ENCODE data around the gene HRH2.
"Not testable (repeated sequence)": the region's sequence is repeated elsewhere in the genome, so short reads cannot be mapped to it uniquely, and the experiment has no call there.

HRH2 gene

DNA sequence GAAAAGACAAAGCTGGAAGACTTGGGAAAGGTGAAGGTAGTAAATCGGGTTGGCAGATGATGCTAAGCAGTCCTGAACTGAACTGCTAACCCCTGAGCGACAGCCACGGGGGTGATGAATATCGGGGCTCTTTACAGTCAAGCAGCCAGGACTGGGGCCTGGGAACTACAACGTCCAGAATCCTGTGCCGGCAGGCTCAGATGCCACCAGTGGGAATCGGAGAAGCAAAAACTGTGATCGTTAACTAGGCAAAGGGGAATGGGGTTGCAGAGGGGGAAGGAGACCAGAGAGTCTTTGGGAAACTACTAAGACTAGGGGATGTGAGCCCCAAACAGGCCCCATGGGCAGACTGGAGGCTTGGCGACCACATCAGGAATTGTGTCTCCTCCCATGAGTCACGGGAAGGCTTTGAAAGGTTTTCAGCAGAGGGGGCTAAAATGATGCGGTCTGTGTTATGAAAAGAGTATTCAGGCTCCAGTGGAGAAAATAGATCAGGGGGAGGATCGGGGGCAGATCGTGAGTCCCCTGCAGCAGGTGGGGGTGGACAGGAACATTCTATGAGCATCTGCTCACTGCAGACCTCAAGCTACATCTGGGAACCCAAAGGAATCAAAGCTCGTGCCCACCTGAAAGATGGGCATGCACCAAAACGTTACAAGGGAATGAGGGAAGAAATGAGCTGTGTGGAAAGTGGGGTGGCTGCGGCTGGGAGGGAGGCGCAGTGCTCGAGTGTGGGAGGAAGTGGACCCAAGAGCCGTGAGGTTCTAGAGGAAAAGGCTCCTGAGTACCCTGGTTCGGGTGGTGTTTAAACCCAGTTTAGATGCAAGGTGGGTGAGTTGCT lies 53.8 kb downstream of the HRH2 start:
- Histone ChIP-seq H3K27ac (ENCODE audit: low read depth in 2 of 2, low read length in 2 of 2) (no peak overlapping the region), H3K4me3 (ENCODE audit: low read length in 2 of 2) (no peak overlapping the region), H3K36me3 (ENCODE audit: control insufficient read depth in 2 of 2, insufficient read depth in 2 of 2, low read length in 2 of 2) (no peaks in the 10 kb centered on the region)

DNA sequence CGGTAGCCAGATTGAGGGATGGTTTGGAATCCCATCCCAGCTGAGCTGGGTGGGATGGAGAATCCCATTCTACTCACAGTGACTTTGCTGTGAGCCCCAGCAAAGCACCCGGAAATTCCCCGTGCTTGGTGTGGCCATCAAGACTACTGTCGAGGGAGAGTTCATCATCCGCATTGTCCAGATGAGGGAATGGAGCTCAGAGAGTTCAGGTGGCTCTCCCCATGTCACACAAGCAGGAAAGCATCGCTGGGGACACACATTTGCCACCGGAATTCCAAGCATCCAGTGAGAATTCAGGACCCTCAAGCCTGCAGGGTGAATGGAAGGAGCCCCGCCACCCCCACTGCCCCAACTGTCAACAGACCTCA lies 54.4 kb downstream of the HRH2 start:
- no peaks in the 10 kb centered on the region for H3K36me3 ChIP-seq (ENCODE audit: control insufficient read depth in 2 of 2, insufficient read depth in 2 of 2, low read length in 2 of 2)
- no peak overlapping the region for H3K27ac ChIP-seq (ENCODE audit: low read depth in 2 of 2, low read length in 2 of 2)
- no peaks in the 10 kb centered on the region for H3K27me3 ChIP-seq (ENCODE audit: control insufficient read depth in 2 of 2, insufficient read depth in 2 of 2, low read length in 2 of 2)
- H3K4me3 ChIP-seq (ENCODE audit: low read length in 2 of 2), result no peak overlapping the region
- H3K9me3 ChIP-seq (ENCODE audit: control insufficient read depth in 2 of 2, low read length in 2 of 2), result no peaks in the 10 kb centered on the region
- H3K4me1 ChIP-seq (ENCODE audit: control insufficient read depth in 2 of 2, insufficient read depth in 2 of 2, low read length in 2 of 2), result no peaks in the 10 kb centered on the region
- no peak overlapping the region for H3K9ac ChIP-seq (ENCODE audit: low read depth in 1 of 2, low read length in 2 of 2)

More for the DNA sequence above, 53.8 kb downstream of the HRH2 start:
- H3K4me1 ChIP-seq (ENCODE audit: control insufficient read depth in 2 of 2, insufficient read depth in 2 of 2, low read length in 2 of 2), result no peaks in the 10 kb centered on the region
- no peaks in the 10 kb centered on the region for H3K9me3 ChIP-seq (ENCODE audit: control insufficient read depth in 2 of 2, low read length in 2 of 2)
- no peaks in the 10 kb centered on the region for H3K27me3 ChIP-seq (ENCODE audit: control insufficient read depth in 2 of 2, insufficient read depth in 2 of 2, low read length in 2 of 2)
- H3K9ac ChIP-seq (ENCODE audit: low read depth in 1 of 2, low read length in 2 of 2), result no peak overlapping the region

DNA sequence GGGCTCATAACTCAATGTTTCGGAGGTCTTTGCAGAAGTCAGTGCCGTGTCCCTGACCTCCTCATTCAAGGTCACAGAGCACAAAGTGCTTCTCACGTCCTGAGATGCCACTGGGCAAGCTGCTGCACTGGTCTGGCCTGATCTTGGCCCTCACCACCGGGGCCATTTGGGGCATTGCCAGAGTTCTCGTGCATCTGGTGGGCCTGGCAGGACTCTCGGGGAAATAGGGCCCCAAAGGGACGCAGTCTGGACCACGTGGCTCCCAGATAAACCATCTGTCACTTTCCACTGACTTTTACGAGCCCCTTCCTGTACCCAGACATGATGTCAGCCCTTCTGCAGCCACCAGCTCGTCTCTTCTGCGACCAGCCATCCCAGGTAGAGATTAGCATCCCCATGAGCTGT lies 54.8 kb downstream of the HRH2 start:
- Histone ChIP-seq H3K9ac (ENCODE audit: low read depth in 1 of 2, low read length in 2 of 2) (no peak overlapping the region), H3K4me1 (ENCODE audit: control insufficient read depth in 2 of 2, insufficient read depth in 2 of 2, low read length in 2 of 2) (no peaks in the 10 kb centered on the region), H3K27me3 (ENCODE audit: control insufficient read depth in 2 of 2, insufficient read depth in 2 of 2, low read length in 2 of 2) (no peaks in the 10 kb centered on the region), H3K27ac (ENCODE audit: low read depth in 2 of 2, low read length in 2 of 2) (no peak overlapping the region), H3K36me3 (ENCODE audit: control insufficient read depth in 2 of 2, insufficient read depth in 2 of 2, low read length in 2 of 2) (no peaks in the 10 kb centered on the region), H3K4me3 (ENCODE audit: low read length in 2 of 2) (no peak overlapping the region), H3K9me3 (ENCODE audit: control insufficient read depth in 2 of 2, low read length in 2 of 2) (no peaks in the 10 kb centered on the region)

DNA sequence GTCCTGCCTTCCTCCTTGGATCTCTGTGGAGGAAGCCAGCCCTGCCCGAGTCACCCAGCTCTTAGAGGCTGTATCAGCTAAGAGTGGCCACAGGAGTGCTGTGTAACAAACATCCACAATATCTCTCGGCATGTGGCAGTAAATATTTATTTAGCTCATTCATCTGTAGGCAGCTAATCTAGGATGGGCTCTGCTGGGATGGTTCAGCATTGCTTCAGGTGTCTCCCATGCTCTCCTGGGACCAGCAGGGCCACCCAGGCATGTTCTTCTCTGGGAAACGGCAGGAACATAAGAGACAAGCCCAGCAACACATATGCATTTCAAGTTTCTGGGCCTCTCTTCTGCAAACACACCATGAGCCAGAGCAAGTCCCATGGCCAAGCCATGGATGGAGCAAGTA lies 56.1 kb downstream of the HRH2 start:
- Histone ChIP-seq H3K4me3 (ENCODE audit: low read length in 2 of 2) (no peak overlapping the region), H3K36me3 (ENCODE audit: control insufficient read depth in 2 of 2, insufficient read depth in 2 of 2, low read length in 2 of 2) (no peaks in the 10 kb centered on the region), H3K4me1 (ENCODE audit: control insufficient read depth in 2 of 2, insufficient read depth in 2 of 2, low read length in 2 of 2) (no peaks in the 10 kb centered on the region), H3K27ac (ENCODE audit: low read depth in 2 of 2, low read length in 2 of 2) (no peak overlapping the region), H3K9me3 (ENCODE audit: control insufficient read depth in 2 of 2, low read length in 2 of 2) (no peaks in the 10 kb centered on the region), H3K9ac (ENCODE audit: low read depth in 1 of 2, low read length in 2 of 2) (no peak overlapping the region), H3K27me3 (ENCODE audit: control insufficient read depth in 2 of 2, insufficient read depth in 2 of 2, low read length in 2 of 2) (no peaks in the 10 kb centered on the region)

DNA sequence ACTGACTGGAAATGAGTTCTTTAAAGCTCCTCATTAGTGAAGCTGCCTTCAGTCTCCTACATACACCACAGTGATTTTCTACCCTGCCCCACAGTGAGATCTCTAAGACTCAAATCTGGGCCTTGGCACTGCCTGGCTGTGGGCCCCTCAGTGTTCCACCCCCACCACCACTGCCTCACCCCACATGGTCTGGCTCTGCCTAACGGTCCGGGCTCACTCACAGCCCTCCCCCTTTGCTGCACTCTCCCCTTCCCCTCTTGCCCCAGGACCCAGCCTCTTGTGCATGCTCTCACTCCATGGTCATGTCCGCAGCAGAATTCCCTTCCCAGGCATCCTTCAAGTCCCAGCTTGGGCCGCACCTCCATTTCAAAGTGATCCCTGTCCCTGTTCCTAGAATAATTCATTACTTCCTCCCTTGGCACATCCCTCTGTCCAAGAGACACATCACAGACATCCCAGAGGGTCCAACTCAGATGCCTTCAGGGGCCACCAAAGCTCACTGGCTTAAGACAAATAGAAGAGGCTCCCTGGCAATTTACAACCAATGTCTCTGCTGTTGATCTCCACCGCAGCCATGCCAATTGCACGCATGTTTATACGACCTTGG lies 56.7 kb downstream of the HRH2 start:
- H3K9ac ChIP-seq (ENCODE audit: low read depth in 1 of 2, low read length in 2 of 2), result no peak overlapping the region
- no peaks in the 10 kb centered on the region for H3K4me1 ChIP-seq (ENCODE audit: control insufficient read depth in 2 of 2, insufficient read depth in 2 of 2, low read length in 2 of 2)
- H3K27me3 ChIP-seq (ENCODE audit: control insufficient read depth in 2 of 2, insufficient read depth in 2 of 2, low read length in 2 of 2), result no peaks in the 10 kb centered on the region
- no peaks in the 10 kb centered on the region for H3K9me3 ChIP-seq (ENCODE audit: control insufficient read depth in 2 of 2, low read length in 2 of 2)
- H3K4me3 ChIP-seq (ENCODE audit: low read length in 2 of 2), result no peak overlapping the region
- H3K27ac ChIP-seq (ENCODE audit: low read depth in 2 of 2, low read length in 2 of 2), result no peak overlapping the region
- H3K36me3 ChIP-seq (ENCODE audit: control insufficient read depth in 2 of 2, insufficient read depth in 2 of 2, low read length in 2 of 2), result no peaks in the 10 kb centered on the region

DNA sequence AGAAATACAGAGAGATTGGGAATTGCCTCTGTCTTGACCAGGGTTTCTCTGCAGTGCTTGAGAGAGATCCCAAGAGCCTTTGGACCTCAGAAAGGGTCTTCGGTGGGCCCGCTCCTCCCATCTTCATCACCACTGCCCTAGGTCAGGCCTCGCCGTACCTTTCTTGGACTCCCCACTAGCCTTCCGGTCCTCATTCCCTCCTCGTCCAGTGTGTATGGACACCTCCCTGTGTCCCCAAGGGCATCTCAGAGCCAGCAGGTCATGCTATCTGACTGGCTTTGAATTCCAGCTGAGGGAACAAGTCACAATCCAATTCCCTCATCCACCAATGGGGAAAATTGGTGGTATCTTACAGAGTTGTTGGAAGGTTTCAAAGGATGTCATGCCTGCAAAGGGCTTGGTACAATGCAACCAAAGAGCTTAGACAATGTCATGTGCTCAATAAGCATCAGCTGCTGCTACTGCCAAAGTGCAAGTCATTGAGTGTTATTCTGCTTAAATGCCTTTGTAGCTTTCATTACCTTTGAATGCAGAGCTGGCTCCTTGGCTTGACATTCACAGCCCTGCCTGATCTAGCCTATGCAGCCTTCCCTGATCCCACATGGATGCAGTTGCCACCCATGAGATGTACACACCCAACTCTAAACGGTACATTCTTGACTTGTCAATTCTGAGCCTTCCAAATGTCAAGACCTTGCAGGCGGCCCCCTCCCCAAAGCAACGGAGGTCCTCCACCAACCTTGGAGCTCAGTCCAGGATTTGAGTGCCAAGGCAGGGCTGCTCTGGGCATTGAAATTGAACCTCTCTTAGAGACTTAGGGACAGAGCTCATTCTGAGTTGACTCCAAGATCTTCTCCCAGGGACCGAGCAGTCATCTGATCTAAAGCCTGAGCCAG lies 58.0 kb downstream of the HRH2 start:
- H3K36me3 ChIP-seq (ENCODE audit: control insufficient read depth in 2 of 2, insufficient read depth in 2 of 2, low read length in 2 of 2), result no peaks in the 10 kb centered on the region
- no peaks in the 10 kb centered on the region for H3K27me3 ChIP-seq (ENCODE audit: control insufficient read depth in 2 of 2, insufficient read depth in 2 of 2, low read length in 2 of 2)
- H3K4me3 ChIP-seq (ENCODE audit: low read length in 2 of 2), result no peak overlapping the region
- H3K9ac ChIP-seq (ENCODE audit: low read depth in 1 of 2, low read length in 2 of 2), result no peak overlapping the region
- no peaks in the 10 kb centered on the region for H3K9me3 ChIP-seq (ENCODE audit: control insufficient read depth in 2 of 2, low read length in 2 of 2)
- H3K4me1 ChIP-seq (ENCODE audit: control insufficient read depth in 2 of 2, insufficient read depth in 2 of 2, low read length in 2 of 2), result no peaks in the 10 kb centered on the region
- no peak overlapping the region for H3K27ac ChIP-seq (ENCODE audit: low read depth in 2 of 2, low read length in 2 of 2)

DNA sequence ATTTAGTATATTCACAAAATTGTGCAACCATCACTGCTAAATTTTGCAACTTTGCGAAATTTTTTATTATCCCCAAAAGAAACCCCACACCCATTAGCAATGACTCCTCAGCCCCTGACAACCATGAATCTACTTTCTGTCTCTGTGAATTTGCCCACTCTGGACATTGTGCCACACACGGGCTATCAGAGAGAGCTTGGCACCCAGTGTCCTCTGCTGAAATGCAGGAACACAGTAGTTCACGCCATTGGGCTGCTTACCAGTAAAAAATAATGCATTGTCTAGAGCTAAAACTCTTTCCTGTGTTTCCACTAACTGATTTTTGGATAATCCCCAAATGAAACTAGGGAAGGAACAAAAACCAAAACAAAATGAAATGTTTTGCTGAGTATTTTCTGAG lies 60.0 kb downstream of the HRH2 start:
- H3K9ac ChIP-seq (ENCODE audit: low read depth in 1 of 2, low read length in 2 of 2), result no peak overlapping the region
- H3K27ac ChIP-seq (ENCODE audit: low read depth in 2 of 2, low read length in 2 of 2), result no peak overlapping the region
- H3K36me3 ChIP-seq (ENCODE audit: control insufficient read depth in 2 of 2, insufficient read depth in 2 of 2, low read length in 2 of 2), result no peaks in the 10 kb centered on the region
- no peaks in the 10 kb centered on the region for H3K9me3 ChIP-seq (ENCODE audit: control insufficient read depth in 2 of 2, low read length in 2 of 2)
- H3K4me3 ChIP-seq (ENCODE audit: low read length in 2 of 2), result no peak overlapping the region
- H3K4me1 ChIP-seq (ENCODE audit: control insufficient read depth in 2 of 2, insufficient read depth in 2 of 2, low read length in 2 of 2), result no peaks in the 10 kb centered on the region
- no peaks in the 10 kb centered on the region for H3K27me3 ChIP-seq (ENCODE audit: control insufficient read depth in 2 of 2, insufficient read depth in 2 of 2, low read length in 2 of 2)

DNA sequence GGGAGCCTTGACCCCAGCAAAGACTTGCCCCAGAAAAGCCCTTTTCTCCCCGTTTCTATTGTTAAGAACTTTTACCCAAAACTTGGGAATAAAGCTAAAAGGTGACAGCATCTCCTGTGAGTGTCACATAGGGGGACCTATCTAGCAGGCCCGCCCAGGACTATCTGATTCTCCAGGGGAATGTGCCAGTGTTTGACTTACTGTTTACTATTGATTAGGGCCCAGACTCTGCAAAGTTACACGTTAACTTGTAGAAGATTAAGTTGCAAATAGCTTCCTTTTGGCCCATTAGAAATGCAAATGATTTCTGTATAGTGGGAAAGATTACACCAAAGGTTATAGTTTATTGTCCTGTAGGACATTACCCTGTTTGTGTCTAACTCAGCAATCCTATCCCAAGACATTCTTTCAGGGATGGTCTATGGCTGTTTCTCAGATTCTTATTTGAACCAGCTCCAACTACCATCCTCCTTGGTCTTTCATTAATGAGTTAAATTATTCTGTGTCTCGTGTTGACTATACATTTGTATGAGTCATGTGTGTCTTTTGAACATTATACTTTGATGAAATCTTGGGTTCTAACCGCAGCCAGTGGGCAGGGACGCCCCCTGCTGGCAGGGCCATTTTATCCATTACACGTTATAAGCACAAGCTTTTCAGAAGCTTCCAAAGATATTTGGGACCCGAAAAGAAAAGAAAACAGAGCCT lies 60.7 kb downstream of the HRH2 start:
- Histone ChIP-seq H3K27ac (ENCODE audit: low read depth in 2 of 2, low read length in 2 of 2) (no peak overlapping the region), H3K9me3 (ENCODE audit: control insufficient read depth in 2 of 2, low read length in 2 of 2) (no peaks in the 10 kb centered on the region), H3K9ac (ENCODE audit: low read depth in 1 of 2, low read length in 2 of 2) (no peak overlapping the region), H3K4me3 (ENCODE audit: low read length in 2 of 2) (no peak overlapping the region), H3K27me3 (ENCODE audit: control insufficient read depth in 2 of 2, insufficient read depth in 2 of 2, low read length in 2 of 2) (no peaks in the 10 kb centered on the region), H3K36me3 (ENCODE audit: control insufficient read depth in 2 of 2, insufficient read depth in 2 of 2, low read length in 2 of 2) (no peaks in the 10 kb centered on the region), H3K4me1 (ENCODE audit: control insufficient read depth in 2 of 2, insufficient read depth in 2 of 2, low read length in 2 of 2) (no peaks in the 10 kb centered on the region)

DNA sequence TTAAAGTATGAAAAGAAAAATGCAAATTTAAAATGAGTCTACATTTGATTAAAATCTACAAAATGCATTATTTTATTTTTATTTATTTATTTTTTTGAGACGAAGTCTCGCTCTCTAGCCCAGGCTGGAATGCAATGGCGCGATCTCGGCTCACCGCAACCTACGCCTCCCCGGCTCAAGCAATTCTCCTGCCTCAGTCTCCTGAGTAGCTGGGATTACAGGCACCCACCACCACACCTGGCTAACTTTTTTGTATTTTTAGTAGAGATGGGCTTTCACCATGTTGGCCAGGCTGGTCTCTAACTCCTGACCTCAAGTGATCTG lies 61.2 kb downstream of the HRH2 start:
- H3K4me3 ChIP-seq (ENCODE audit: low read length in 2 of 2); H3K27me3 ChIP-seq (ENCODE audit: control insufficient read depth in 2 of 2, insufficient read depth in 2 of 2, low read length in 2 of 2); H3K4me1 ChIP-seq (ENCODE audit: control insufficient read depth in 2 of 2, insufficient read depth in 2 of 2, low read length in 2 of 2); H3K9ac ChIP-seq (ENCODE audit: low read depth in 1 of 2, low read length in 2 of 2); H3K36me3 ChIP-seq (ENCODE audit: control insufficient read depth in 2 of 2, insufficient read depth in 2 of 2, low read length in 2 of 2); H3K9me3 ChIP-seq (ENCODE audit: control insufficient read depth in 2 of 2, low read length in 2 of 2); H3K27ac ChIP-seq (ENCODE audit: low read depth in 2 of 2, low read length in 2 of 2): not testable (repeated sequence)

Measured in mucosa of rectum (tissue), 2 donors.